ENCODE data around the gene SLIT1.

DNA sequence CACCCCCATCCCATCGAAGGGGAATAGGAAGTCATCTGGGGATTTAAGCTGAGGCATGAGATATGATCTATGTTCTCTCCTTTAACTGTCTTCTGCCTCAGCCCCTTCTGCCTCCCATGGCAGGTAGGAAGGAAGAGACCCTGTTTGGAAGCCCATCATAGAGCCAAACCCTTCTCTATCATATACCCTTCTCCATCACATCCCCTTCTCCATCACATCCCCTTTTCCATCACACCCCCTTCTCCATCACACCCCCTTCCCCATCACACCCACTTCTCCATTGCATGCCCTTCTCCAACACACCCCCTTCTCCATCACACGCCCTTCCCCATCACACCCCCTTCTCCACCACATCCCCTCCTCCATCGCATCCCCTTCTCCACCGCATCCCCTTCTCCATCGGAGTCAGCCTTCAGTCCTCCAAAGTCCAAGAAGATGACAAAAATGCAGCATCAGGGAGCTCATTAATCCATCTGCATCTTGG lies 7.2 kb upstream of the SLIT1 start:
- TF ChIP-seq FOXM1 (IDR thresholded peaks at IDR 0.05; ENCODE audit: borderline replicate concordance) (no peak), SP1 (IDR thresholded peaks at IDR 0.05) (no peak), L3MBTL2 (conservative IDR thresholded peaks at IDR 0.05) (no peak), ARNT (IDR thresholded peaks at IDR 0.05) (no peak), TARDBP (IDR thresholded peaks at IDR 0.05) (no peak), BHLHE40 (IDR thresholded peaks at IDR 0.05; ENCODE audit: borderline replicate concordance) (no peak), NFRKB (IDR thresholded peaks at IDR 0.05) (no peak), SUZ12 (IDR thresholded peaks at IDR 0.05) (no peak), FOXK2 (IDR thresholded peaks at IDR 0.05) (no peak), ELF4 (IDR thresholded peaks at IDR 0.05) (no peak), LEF1 (IDR thresholded peaks at IDR 0.05; ENCODE audit: borderline replicate concordance) (no peak), FOXA1 (IDR thresholded peaks at IDR 0.05) (no peak), CTBP1 (IDR thresholded peaks at IDR 0.05; ENCODE audit: borderline replicate concordance) (no peak)
- TF ChIP-seq, protein P1, sequence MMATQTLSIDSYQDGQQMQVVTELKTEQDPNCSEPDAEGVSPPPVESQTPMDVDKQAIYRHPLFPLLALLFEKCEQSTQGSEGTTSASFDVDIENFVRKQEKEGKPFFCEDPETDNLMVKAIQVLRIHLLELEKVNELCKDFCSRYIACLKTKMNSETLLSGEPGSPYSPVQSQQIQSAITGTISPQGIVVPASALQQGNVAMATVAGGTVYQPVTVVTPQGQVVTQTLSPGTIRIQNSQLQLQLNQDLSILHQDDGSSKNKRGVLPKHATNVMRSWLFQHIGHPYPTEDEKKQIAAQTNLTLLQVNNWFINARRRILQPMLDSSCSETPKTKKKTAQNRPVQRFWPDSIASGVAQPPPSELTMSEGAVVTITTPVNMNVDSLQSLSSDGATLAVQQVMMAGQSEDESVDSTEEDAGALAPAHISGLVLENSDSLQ (IDR thresholded peaks at IDR 0.05), result no peak
